HFFc6 (cell line): Measurements from ENCODE around the gene ASTN2. TPM values are rescaled to one million over a fixed set of nuclear protein-coding genes. Genes with fewer than 3 reads are reported as not detected.

Source experiments
- DNase-seq: peaks from one replicate; pipeline ENCODE4 v3.0.0-alpha.2; 2018
- H3K27ac Mint-ChIP-seq: 2 replicates; pipeline ENCODE4 v1.8.0; 2020; ENCODE audit warnings: mild to moderate bottlenecking, mixed read lengths
- H3K27me3 Mint-ChIP-seq: 2 replicates; pipeline ENCODE4 v1.8.0; 2021; ENCODE audit warnings: mild to moderate bottlenecking, moderate library complexity, mixed read lengths; ENCODE audit not compliant: insufficient read depth
- H3K36me3 Mint-ChIP-seq: 2 replicates; pipeline ENCODE4 v1.8.0; 2021; ENCODE audit warnings: low read depth, mixed read lengths
- H3K4me1 Mint-ChIP-seq: 2 replicates; pipeline ENCODE4 v1.8.0; 2020; ENCODE audit warnings: low read depth, mixed read lengths
- H3K4me3 Mint-ChIP-seq: 2 replicates; pipeline ENCODE4 v1.8.0; 2020; ENCODE audit warnings: mild to moderate bottlenecking, moderate library complexity, mixed read lengths
- H3K9me3 Mint-ChIP-seq: 2 replicates; pipeline ENCODE4 v1.8.0; 2020; ENCODE audit warnings: mild to moderate bottlenecking, mixed read lengths
- CTCF ChIP-seq: fragments of 200-600 bp; sonication (generic); IDR thresholded peaks from 2 replicates; pipeline ENCODE4 v1.5.0; 2021; ENCODE audit warnings: antibody characterized with exemption, mild to moderate bottlenecking
- total RNA-seq, 6 experiments: library from RNA; stranded (reverse); fragmentation: NEBNext Ultra II Directional; extraction: Animal tissue kit (Norgen Biotek cat#: 25700); gene quantifications; 2 replicates in 1 of 6; 3 replicates in 5 of 6; pipeline ENCODE4 v1.2.3, GENCODE V29; 2021

Gene ASTN2
- total RNA-seq, 6 experiments from 2014 or later, result 7.3 to 9.7 (median 8.3) TPM

GRCh38 chr9:116423149-116423548 is 991.7 kb downstream of the ASTN2 start:
- Mint-ChIP-seq H3K4me3 (no peak overlapping the region), H3K4me1 (peaks cover 14% of the 10 kb centered on the region), H3K27me3 (no peaks in the 10 kb centered on the region; the same call in 1 of the 2 replicates), H3K36me3 (peaks cover 5% of the 10 kb centered on the region; the same call in 1 of the 2 replicates), H3K27ac (no peak overlapping the region), H3K9me3 (no peaks in the 10 kb centered on the region)
- no peak for DNase-seq
- TF ChIP-seq CTCF, result no peak

GRCh38 chr9:116422119-116422979 is 992.5 kb downstream of the ASTN2 start:
- Mint-ChIP-seq H3K27ac (no peak overlapping the region), H3K4me1 (peaks cover 22% of the 10 kb centered on the region), H3K27me3 (no peaks in the 10 kb centered on the region; the same call in 1 of the 2 replicates)

GRCh38 chr9:116420993-116421538 is 993.8 kb downstream of the ASTN2 start:
- H3K27ac Mint-ChIP-seq, result no peak overlapping the region
- no peaks in the 10 kb centered on the region for H3K9me3 Mint-ChIP-seq
- H3K27me3 Mint-ChIP-seq, result no peaks in the 10 kb centered on the region; the same call in 1 of the 2 replicates
- H3K36me3 Mint-ChIP-seq, result peaks cover 5% of the 10 kb centered on the region; the same call in 1 of the 2 replicates
- peak; percentile 38 for DNase-seq
- H3K4me1 Mint-ChIP-seq, result peaks cover 29% of the 10 kb centered on the region
- H3K4me3 Mint-ChIP-seq, result no peak overlapping the region
- no peak for TF ChIP-seq CTCF

More at GRCh38 chr9:116422119-116422979, 992.5 kb downstream of the ASTN2 start:
- no peak for TF ChIP-seq CTCF
- Mint-ChIP-seq H3K36me3 (peaks cover 5% of the 10 kb centered on the region; the same call in 1 of the 2 replicates), H3K4me3 (no peak overlapping the region), H3K9me3 (no peaks in the 10 kb centered on the region)
- no peak for DNase-seq

GRCh38 chr9:116419181-116419580 is 995.7 kb downstream of the ASTN2 start:
- Mint-ChIP-seq H3K4me1 (peaks cover 29% of the 10 kb centered on the region), H3K27me3 (no peaks in the 10 kb centered on the region; the same call in 1 of the 2 replicates)

GRCh38 chr9:116417464-116417863 is 997.4 kb downstream of the ASTN2 start:
- H3K4me1 Mint-ChIP-seq, result peaks cover 29% of the 10 kb centered on the region
- H3K4me3 Mint-ChIP-seq, result no peak overlapping the region
- H3K9me3 Mint-ChIP-seq, result no peaks in the 10 kb centered on the region
- no peak overlapping the region for H3K27ac Mint-ChIP-seq
- H3K27me3 Mint-ChIP-seq, result no peaks in the 10 kb centered on the region; the same call in 1 of the 2 replicates
- peak; percentile 38 for DNase-seq
- H3K36me3 Mint-ChIP-seq, result peaks cover 5% of the 10 kb centered on the region; the same call in 1 of the 2 replicates
- TF ChIP-seq CTCF, result no peak

More at GRCh38 chr9:116419181-116419580, 995.7 kb downstream of the ASTN2 start:
- Mint-ChIP-seq H3K36me3 (peaks cover 5% of the 10 kb centered on the region; the same call in 1 of the 2 replicates), H3K9me3 (no peaks in the 10 kb centered on the region), H3K4me3 (no peak overlapping the region), H3K27ac (no peak overlapping the region)
- no peak for TF ChIP-seq CTCF
- no peak for DNase-seq
